GM12878 (cell line): Measurements from ENCODE around the gene CAMK2D. TPM values are rescaled to one million over a fixed set of nuclear protein-coding genes. Genes with fewer than 3 reads are reported as not detected.
A peak's percentile ranks its signal among the peaks of the same experiment; 100 is the strongest.

Source experiments
- BCL11A ChIP-seq: IDR thresholded peaks from 2 replicates; pipeline ENCODE4 v1.6.1; 2011; ENCODE audit warnings: low read depth, low read length
- CTCF ChIP-seq, 3 experiments: IDR thresholded peaks in 2 of 3; conservative IDR thresholded peaks in 1 of 3; 2 replicates each; pipeline ENCODE4 v1.5.1; 2011; ENCODE audit warnings: low read depth in 3 of 3, low read length in 3 of 3, mild to moderate bottlenecking in 3 of 3, control low read depth in 2 of 3, moderate library complexity in 2 of 3, inconsistent platforms in 1 of 3, mixed read lengths in 1 of 3; ENCODE audit not compliant: control insufficient read depth in 2 of 3, insufficient read depth in 1 of 3; ENCODE audit errors: extremely low read depth in 1 of 3
- EP300 ChIP-seq, 2 experiments: fragments of 150-350 bp in 1 of 2; IDR thresholded peaks; 2 replicates each; pipeline ENCODE4 v1.6.1; 2011 to 2012; ENCODE audit warnings: low read depth in 2 of 2, low read length in 2 of 2, borderline replicate concordance in 1 of 2, improper control_type of control experiment in 1 of 2, inconsistent platforms in 1 of 2; ENCODE audit not compliant: control insufficient read depth in 1 of 2
- IRF4 ChIP-seq: IDR thresholded peaks from 2 replicates; pipeline ENCODE4 v1.6.1; 2011; ENCODE audit warnings: low read depth, low read length
- NBN ChIP-seq: fragments of 450-650 bp; IDR thresholded peaks from 2 replicates; pipeline ENCODE4 v1.6.1; 2016
- NFYA ChIP-seq: IDR thresholded peaks from 2 replicates; pipeline ENCODE4 v1.6.1; 2011; ENCODE audit warnings: low read depth, mild to moderate bottlenecking, low read length, improper control_type of control experiment, borderline replicate concordance
- NRF1 ChIP-seq: conservative IDR thresholded peaks from 2 replicates; pipeline ENCODE4 v1.6.1; 2011; ENCODE audit warnings: mild to moderate bottlenecking, low read depth, low read length, improper control_type of control experiment
- RELA ChIP-seq: fragments of 450-650 bp; IDR thresholded peaks from 2 replicates; pipeline ENCODE4 v1.8.0; 2014; ENCODE audit warnings: borderline replicate concordance; ENCODE audit not compliant: partially characterized antibody
- RELB ChIP-seq: fragments of 450-650 bp; IDR thresholded peaks from 2 replicates; pipeline ENCODE4 v1.6.1; 2017; ENCODE audit warnings: low read depth, mild to moderate bottlenecking, moderate library complexity
- SMAD1 ChIP-seq: fragments of 450-650 bp; IDR thresholded peaks from 2 replicates; pipeline ENCODE4 v1.6.1; 2018; ENCODE audit warnings: mild to moderate bottlenecking, low read depth; ENCODE audit not compliant: partially characterized antibody
- SPI1 ChIP-seq: IDR thresholded peaks from 2 replicates; pipeline ENCODE4 v1.6.1; 2011; ENCODE audit warnings: low read depth, mild to moderate bottlenecking, low read length, moderate library complexity, borderline replicate concordance; ENCODE audit not compliant: insufficient read depth
- TCF12 ChIP-seq: IDR thresholded peaks from 2 replicates; pipeline ENCODE4 v1.6.1; 2011; ENCODE audit warnings: low read depth, mild to moderate bottlenecking, low read length
- ZNF207 ChIP-seq: fragments of 450-650 bp; IDR thresholded peaks from 2 replicates; pipeline ENCODE4 v1.6.1; 2014; ENCODE audit warnings: antibody characterized with exemption, mild to moderate bottlenecking, borderline replicate concordance
- ZNF687 ChIP-seq: fragments of 450-650 bp; IDR thresholded peaks from 2 replicates; pipeline ENCODE4 v1.6.1; 2017; ENCODE audit warnings: mild to moderate bottlenecking, moderate library complexity
- polyA plus RNA-seq, 11 experiments: library from polyadenylated mRNA; depleted of rRNA in 4 of 11; unstranded in 6 of 11; stranded (reverse) in 5 of 11; fragments of >200 nt; fragmentation: Nextera tagmentation in 4 of 11; fragmentation: Illumina TruSeq in 1 of 11; extraction: Ambion mirVana in 4 of 11; extraction: Trizol in 1 of 11; gene quantifications; 1 replicate in 1 of 11; 2 replicates in 10 of 11; pipeline versions ENCODE4 v1.2.1 to v1.2.3, GENCODE V29; 2011 to 2016; ENCODE audit warnings: inconsistent platforms in 2 of 11, missing spikeins in 2 of 11, low read depth in 1 of 11
- total RNA-seq, 4 experiments: library from RNA; depleted of rRNA in 3 of 4; stranded (reverse); fragments of >200 nt in 3 of 4; fragmentation: Illumina TruSeq in 1 of 4; extraction: Trizol in 1 of 4; gene quantifications; 2 replicates each; pipeline versions ENCODE4 v1.2.1 to v1.2.3, GENCODE V29; 2013 to 2021
- TF ChIP-seq, protein P1 (sequence below): fragments of 450-650 bp; IDR thresholded peaks from 2 replicates; pipeline ENCODE4 v1.6.1; 2017; ENCODE audit warnings: mild to moderate bottlenecking, low read depth, inconsistent platforms; ENCODE audit not compliant: poor library complexity, severe bottlenecking
- TF ChIP-seq, protein P2 (sequence below): fragments of 150-350 bp; IDR thresholded peaks from 2 replicates; pipeline ENCODE4 v1.6.1; 2014; ENCODE audit warnings: mild to moderate bottlenecking, low read depth, low read length

Gene CAMK2D
- total and polyA plus RNA-seq, 10 of the 15 experiments (the other 5 are each of a cell fraction or from before 2014, with no cell fraction given) = 6.9 to 88.5 (median 12.9) TPM

DNA sequence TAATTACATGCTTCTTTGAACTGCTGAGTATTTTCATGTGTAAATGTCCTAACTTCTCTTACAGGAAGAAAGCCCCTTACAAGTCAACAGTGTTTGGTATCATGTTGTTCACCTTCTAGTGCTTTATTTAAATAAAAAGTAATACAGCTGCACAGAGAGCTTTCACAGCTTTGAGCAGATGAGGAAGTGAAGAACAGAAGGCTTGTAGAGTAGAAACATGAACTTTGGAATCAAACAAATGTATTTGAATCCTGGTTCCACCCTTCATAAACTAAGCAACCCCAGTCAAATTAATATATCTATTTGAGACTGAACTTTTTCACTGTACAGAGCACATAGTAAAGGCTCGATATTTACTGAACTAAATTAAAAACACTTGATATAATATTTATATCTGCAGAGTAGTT lies 120.5 kb downstream of the CAMK2D start (continued):
- TF ChIP-seq BCL11A (no peak), SPI1 (peak; percentile 91), IRF4 (no peak), EP300 (IDR thresholded peaks at IDR 0.05; ENCODE audit: borderline replicate concordance in 1 of 2, control insufficient read depth in 1 of 2, low read depth in 2 of 2, low read length in 2 of 2) (0 out of 4 replicates have a peak, but pooled peaks of 1 of the 2 experiments have one; percentile 56), NRF1 (no peak), ZNF207 (no peak), NBN (0 out of 2 replicates have a peak, but pooled peaks have one; percentile 31), ZNF687 (no peak), TCF12 (no peak), RELB (peak; percentile 69), RELA (no peak), CTCF (IDR thresholded peaks at IDR 0.05 in 2 of 3, conservative IDR thresholded peaks at IDR 0.05 in 1 of 3; ENCODE audit: control insufficient read depth in 2 of 3, extremely low read depth in 1 of 3, insufficient read depth in 1 of 3, low read depth in 3 of 3, low read length in 3 of 3) (no peak), NFYA (no peak), SMAD1 (peak; percentile 21)
- TF ChIP-seq, protein P1, sequence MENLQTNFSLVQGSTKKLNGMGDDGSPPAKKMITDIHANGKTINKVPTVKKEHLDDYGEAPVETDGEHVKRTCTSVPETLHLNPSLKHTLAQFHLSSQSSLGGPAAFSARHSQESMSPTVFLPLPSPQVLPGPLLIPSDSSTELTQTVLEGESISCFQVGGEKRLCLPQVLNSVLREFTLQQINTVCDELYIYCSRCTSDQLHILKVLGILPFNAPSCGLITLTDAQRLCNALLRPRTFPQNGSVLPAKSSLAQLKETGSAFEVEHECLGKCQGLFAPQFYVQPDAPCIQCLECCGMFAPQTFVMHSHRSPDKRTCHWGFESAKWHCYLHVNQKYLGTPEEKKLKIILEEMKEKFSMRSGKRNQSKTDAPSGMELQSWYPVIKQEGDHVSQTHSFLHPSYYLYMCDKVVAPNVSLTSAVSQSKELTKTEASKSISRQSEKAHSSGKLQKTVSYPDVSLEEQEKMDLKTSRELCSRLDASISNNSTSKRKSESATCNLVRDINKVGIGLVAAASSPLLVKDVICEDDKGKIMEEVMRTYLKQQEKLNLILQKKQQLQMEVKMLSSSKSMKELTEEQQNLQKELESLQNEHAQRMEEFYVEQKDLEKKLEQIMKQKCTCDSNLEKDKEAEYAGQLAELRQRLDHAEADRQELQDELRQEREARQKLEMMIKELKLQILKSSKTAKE = no peak
- TF ChIP-seq, protein P2, sequence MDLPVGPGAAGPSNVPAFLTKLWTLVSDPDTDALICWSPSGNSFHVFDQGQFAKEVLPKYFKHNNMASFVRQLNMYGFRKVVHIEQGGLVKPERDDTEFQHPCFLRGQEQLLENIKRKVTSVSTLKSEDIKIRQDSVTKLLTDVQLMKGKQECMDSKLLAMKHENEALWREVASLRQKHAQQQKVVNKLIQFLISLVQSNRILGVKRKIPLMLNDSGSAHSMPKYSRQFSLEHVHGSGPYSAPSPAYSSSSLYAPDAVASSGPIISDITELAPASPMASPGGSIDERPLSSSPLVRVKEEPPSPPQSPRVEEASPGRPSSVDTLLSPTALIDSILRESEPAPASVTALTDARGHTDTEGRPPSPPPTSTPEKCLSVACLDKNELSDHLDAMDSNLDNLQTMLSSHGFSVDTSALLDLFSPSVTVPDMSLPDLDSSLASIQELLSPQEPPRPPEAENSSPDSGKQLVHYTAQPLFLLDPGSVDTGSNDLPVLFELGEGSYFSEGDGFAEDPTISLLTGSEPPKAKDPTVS = no peak
